ENCODE data around the gene ZSWIM8.
A peak's percentile ranks its signal among the peaks of the same experiment; 100 is the strongest.

Gene ZSWIM8

GRCh38 chr10:73814896-73815718, 29.7 kb downstream of the ZSWIM8 start:
- TF ChIP-seq CTCF (IDR thresholded peaks at IDR 0.05; ENCODE audit: low read depth, low read length) = peak; percentile 25
- Histone ChIP-seq H3K9me3 (no peaks in the 10 kb centered on the region), H3K4me1 (no peaks in the 10 kb centered on the region), H3K4me3 (ENCODE audit: low read depth, low read length) (no peak overlapping the region), H3K27me3 (no peaks in the 10 kb centered on the region), H3K36me3 (0 out of 2 replicates have a peak, but pooled peaks cover 5% of the 10 kb centered on the region)
- DNase-seq = no peak

- Histone ChIP-seq H3K9me3 (no peaks in the 10 kb centered on the region), H3K27me3 (no peaks in the 10 kb centered on the region), H3K4me3 (ENCODE audit: low read depth, low read length) (no peak overlapping the region), H3K36me3 (0 out of 2 replicates have a peak, but pooled peaks cover 5% of the 10 kb centered on the region), H3K4me1 (no peaks in the 10 kb centered on the region)
- no peak for TF ChIP-seq CTCF (IDR thresholded peaks at IDR 0.05; ENCODE audit: low read depth, low read length)
- no peak for DNase-seq
Observed at GRCh38 chr10:73815719-73816030, 30.3 kb downstream of the ZSWIM8 start.

- DNase-seq = no peak
- no peak for TF ChIP-seq CTCF (IDR thresholded peaks at IDR 0.05; ENCODE audit: low read depth, low read length)
- no peaks in the 10 kb centered on the region for H3K9me3 ChIP-seq
- no peaks in the 10 kb centered on the region for H3K27me3 ChIP-seq
- H3K4me1 ChIP-seq = no peaks in the 10 kb centered on the region
- no peak overlapping the region for H3K4me3 ChIP-seq (ENCODE audit: low read depth, low read length)
- H3K36me3 ChIP-seq = 0 out of 2 replicates have a peak, but pooled peaks cover 5% of the 10 kb centered on the region
Observed at GRCh38 chr10:73816917-73817729, 31.7 kb downstream of the ZSWIM8 start.

- no peak for TF ChIP-seq CTCF (IDR thresholded peaks at IDR 0.05; ENCODE audit: low read depth, low read length)
- H3K36me3 ChIP-seq = 0 out of 2 replicates have a peak, but pooled peaks cover 5% of the 10 kb centered on the region
- no peaks in the 10 kb centered on the region for H3K27me3 ChIP-seq
- no peaks in the 10 kb centered on the region for H3K4me1 ChIP-seq
- H3K9me3 ChIP-seq = no peaks in the 10 kb centered on the region
- no peak for DNase-seq
- H3K4me3 ChIP-seq (ENCODE audit: low read depth, low read length) = no peak overlapping the region
Observed at GRCh38 chr10:73817826-73818225, 32.4 kb downstream of the ZSWIM8 start.

- no peak for TF ChIP-seq CTCF (IDR thresholded peaks at IDR 0.05; ENCODE audit: low read depth, low read length)
- no peak for DNase-seq
- Histone ChIP-seq H3K27me3 (no peaks in the 10 kb centered on the region), H3K9me3 (no peaks in the 10 kb centered on the region), H3K36me3 (0 out of 2 replicates have a peak, but pooled peaks cover 5% of the 10 kb centered on the region), H3K4me3 (ENCODE audit: low read depth, low read length) (no peak overlapping the region), H3K4me1 (no peaks in the 10 kb centered on the region)
Observed at GRCh38 chr10:73818402-73818801, 33.0 kb downstream of the ZSWIM8 start.
